IPS-NIHi7 (cell line): Measurements from ENCODE around the gene CBARP.
A peak's percentile ranks its signal among the peaks of the same experiment; 100 is the strongest.

Experiments
- DNase-seq: peaks from one replicate; pipeline ENCODE4 v3.0.0; 2012; ENCODE audit warnings: mixed read lengths; ENCODE audit errors: extremely low spot score

The CBARP gene

GRCh38 chr19:1275976-1276627 lies 38.3 kb upstream of the CBARP start:
- no peak for DNase-seq

- peak; percentile 94 for DNase-seq
These were observed 37.6 kb upstream of the CBARP start, which contains the start of gene FAM174C for GRCh38 chr19:1275260-1275975. FAM174C (plus strand) TSS chr19:1275530; CDS start chr19:1275550, 20 bp downstream.

- DNase-seq: no peak
These were observed 37.1 kb upstream of the CBARP start for GRCh38 chr19:1274852-1275259.

- DNase-seq: no peak
These were observed 36.5 kb upstream of the CBARP start for GRCh38 chr19:1274081-1274851.

- DNase-seq: no peak
These were observed 35.6 kb upstream of the CBARP start for GRCh38 chr19:1273263-1274041.

GRCh38 chr19:1272423-1273262 lies 34.8 kb upstream of the CBARP start:
- DNase-seq: no peak

- no peak for DNase-seq
These were observed 34.0 kb upstream of the CBARP start for GRCh38 chr19:1271528-1272422.

GRCh38 chr19:1270854-1271527 lies 33.2 kb upstream of the CBARP start:
- DNase-seq: no peak

GRCh38 chr19:1270213-1270853 lies 32.5 kb upstream of the CBARP start:
- DNase-seq: no peak

- peak; percentile 80 for DNase-seq
These were observed 31.8 kb upstream of the CBARP start for GRCh38 chr19:1269478-1270212.

GRCh38 chr19:1269065-1269477 lies 31.3 kb upstream of the CBARP start, which contains the start of gene CIRBP:
CIRBP (plus strand) TSS chr19:1269332; CDS start chr19:1270934, 1,602 bp downstream.
- DNase-seq: peak; percentile 95

GRCh38 chr19:1268226-1269064 lies 30.6 kb upstream of the CBARP start:
- DNase-seq: no peak

- no peak for DNase-seq
These were observed 29.8 kb upstream of the CBARP start for GRCh38 chr19:1267477-1268225.

GRCh38 chr19:1266916-1267476 lies 29.2 kb upstream of the CBARP start:
- DNase-seq: peak; percentile 60

- peak; percentile 76 for DNase-seq
These were observed 28.5 kb upstream of the CBARP start for GRCh38 chr19:1266129-1266915.
